ENCODE data around the gene CORIN. TPM values are rescaled to one million over a fixed set of nuclear protein-coding genes. Genes with fewer than 3 reads are reported as not detected.

Gene CORIN
- polyA plus RNA-seq, 1 donor from 2014 or later, result 0.25 TPM

DNA sequence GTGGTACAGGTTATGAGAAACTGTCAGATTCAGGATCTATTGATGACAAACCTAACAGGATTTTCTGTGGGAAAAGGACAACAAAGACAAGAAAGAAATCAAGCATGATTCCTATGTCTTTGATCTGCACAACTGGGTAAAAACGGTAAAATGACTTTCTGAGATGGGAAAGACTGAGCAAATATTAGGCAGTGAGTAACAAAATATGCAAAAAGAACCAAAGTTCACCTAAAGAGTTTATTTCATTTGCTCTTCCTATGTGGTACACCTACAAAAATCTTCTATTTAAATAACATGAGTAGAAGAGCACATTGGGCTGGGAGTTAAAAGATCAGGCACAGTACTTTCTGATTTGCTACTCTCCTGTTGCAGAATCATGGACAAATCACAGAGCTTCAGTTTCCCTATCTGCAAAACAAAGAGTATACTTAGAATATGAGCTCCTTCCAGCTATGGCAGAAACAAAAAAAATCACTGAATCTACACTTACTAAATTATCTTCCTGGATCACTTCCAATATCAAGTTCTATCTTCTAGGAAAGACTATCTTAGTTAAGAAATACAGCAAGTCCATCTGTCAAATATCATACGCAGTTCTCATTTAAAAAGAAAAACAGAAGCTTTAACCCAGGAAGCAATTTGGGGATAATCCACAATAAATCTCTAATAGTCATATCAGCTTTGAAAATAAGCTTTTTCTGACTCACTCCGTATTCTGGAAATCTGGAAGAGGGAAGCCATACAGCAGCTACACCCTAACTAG lies 39.1 kb upstream of the CORIN start:
- Histone ChIP-seq H3K4me2 (ENCODE audit: low read length) (no peak overlapping the region), H3K79me2 (replicated peaks; ENCODE audit: insufficient read depth, low read length) (no peaks in the 10 kb centered on the region), H3K9me2 (ENCODE audit: insufficient read depth, low read length) (no peaks in the 10 kb centered on the region), H4K20me1 (ENCODE audit: insufficient read depth) (no peaks in the 10 kb centered on the region), H3K36me3 (ENCODE audit: insufficient read depth, low read length) (peaks cover 10% of the 10 kb centered on the region), H3F3A (ENCODE audit: insufficient read depth, low read length, poor library complexity, severe bottlenecking) (no peaks in the 10 kb centered on the region), H3K9ac (ENCODE audit: low read length) (no peak overlapping the region), H3K4me3 (ENCODE audit: low read length) (no peak overlapping the region), H3K27ac (ENCODE audit: low read length) (no peak overlapping the region), H2AFZ (ENCODE audit: low read depth, low read length) (no peak overlapping the region), H3K27me3 (ENCODE audit: insufficient read depth, low read depth, low read length) (no peaks in the 10 kb centered on the region), H3K9me3 (ENCODE audit: low read length) (peaks cover 5% of the 10 kb centered on the region)
- no peak for TF ChIP-seq EP300 (conservative IDR thresholded peaks at IDR 0.05; ENCODE audit: poor library complexity, severe bottlenecking)
- no peak for TF ChIP-seq TAF1 (IDR thresholded peaks at IDR 0.05; ENCODE audit: low read depth)
- TF ChIP-seq MXI1 (conservative IDR thresholded peaks at IDR 0.05; ENCODE audit: poor library complexity, severe bottlenecking), result no peak
- TF ChIP-seq, protein P1, sequence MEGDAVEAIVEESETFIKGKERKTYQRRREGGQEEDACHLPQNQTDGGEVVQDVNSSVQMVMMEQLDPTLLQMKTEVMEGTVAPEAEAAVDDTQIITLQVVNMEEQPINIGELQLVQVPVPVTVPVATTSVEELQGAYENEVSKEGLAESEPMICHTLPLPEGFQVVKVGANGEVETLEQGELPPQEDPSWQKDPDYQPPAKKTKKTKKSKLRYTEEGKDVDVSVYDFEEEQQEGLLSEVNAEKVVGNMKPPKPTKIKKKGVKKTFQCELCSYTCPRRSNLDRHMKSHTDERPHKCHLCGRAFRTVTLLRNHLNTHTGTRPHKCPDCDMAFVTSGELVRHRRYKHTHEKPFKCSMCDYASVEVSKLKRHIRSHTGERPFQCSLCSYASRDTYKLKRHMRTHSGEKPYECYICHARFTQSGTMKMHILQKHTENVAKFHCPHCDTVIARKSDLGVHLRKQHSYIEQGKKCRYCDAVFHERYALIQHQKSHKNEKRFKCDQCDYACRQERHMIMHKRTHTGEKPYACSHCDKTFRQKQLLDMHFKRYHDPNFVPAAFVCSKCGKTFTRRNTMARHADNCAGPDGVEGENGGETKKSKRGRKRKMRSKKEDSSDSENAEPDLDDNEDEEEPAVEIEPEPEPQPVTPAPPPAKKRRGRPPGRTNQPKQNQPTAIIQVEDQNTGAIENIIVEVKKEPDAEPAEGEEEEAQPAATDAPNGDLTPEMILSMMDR (IDR thresholded peaks at IDR 0.05; ENCODE audit: poor library complexity, severe bottlenecking), result no peak
- no peak for TF ChIP-seq SMC3 (conservative IDR thresholded peaks at IDR 0.05; ENCODE audit: poor library complexity)
- TF ChIP-seq POLR2AphosphoS5 (IDR thresholded peaks at IDR 0.05), result no peak
- TF ChIP-seq, protein P2, sequence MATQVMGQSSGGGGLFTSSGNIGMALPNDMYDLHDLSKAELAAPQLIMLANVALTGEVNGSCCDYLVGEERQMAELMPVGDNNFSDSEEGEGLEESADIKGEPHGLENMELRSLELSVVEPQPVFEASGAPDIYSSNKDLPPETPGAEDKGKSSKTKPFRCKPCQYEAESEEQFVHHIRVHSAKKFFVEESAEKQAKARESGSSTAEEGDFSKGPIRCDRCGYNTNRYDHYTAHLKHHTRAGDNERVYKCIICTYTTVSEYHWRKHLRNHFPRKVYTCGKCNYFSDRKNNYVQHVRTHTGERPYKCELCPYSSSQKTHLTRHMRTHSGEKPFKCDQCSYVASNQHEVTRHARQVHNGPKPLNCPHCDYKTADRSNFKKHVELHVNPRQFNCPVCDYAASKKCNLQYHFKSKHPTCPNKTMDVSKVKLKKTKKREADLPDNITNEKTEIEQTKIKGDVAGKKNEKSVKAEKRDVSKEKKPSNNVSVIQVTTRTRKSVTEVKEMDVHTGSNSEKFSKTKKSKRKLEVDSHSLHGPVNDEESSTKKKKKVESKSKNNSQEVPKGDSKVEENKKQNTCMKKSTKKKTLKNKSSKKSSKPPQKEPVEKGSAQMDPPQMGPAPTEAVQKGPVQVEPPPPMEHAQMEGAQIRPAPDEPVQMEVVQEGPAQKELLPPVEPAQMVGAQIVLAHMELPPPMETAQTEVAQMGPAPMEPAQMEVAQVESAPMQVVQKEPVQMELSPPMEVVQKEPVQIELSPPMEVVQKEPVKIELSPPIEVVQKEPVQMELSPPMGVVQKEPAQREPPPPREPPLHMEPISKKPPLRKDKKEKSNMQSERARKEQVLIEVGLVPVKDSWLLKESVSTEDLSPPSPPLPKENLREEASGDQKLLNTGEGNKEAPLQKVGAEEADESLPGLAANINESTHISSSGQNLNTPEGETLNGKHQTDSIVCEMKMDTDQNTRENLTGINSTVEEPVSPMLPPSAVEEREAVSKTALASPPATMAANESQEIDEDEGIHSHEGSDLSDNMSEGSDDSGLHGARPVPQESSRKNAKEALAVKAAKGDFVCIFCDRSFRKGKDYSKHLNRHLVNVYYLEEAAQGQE (IDR thresholded peaks at IDR 0.05; ENCODE audit: borderline replicate concordance), result no peak
- TF ChIP-seq RAD21 (conservative IDR thresholded peaks at IDR 0.05), result no peak
- TF ChIP-seq EZH2 (IDR thresholded peaks at IDR 0.05; ENCODE audit: borderline replicate concordance, insufficient read depth, low read length, poor library complexity, severe bottlenecking), result no peak

DNA sequence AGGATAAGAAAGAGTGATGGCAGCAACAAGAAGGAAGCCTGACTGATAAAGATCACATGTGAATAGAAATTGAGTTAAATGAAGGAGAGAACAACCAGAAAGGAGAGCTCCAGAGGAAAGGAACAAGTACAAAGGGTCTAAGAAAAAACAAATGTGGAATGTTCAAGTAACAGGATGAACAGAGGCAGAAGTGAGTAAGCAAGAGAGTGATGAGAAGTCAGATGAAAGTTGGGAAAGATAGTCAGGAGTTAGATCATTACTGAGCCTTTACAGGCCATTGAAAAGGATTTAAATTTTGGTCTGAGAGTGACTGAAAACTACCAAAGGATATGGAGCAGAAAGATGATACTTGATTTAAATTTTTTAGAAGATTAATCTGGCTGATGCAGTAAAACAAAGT lies 38.4 kb upstream of the CORIN start:
- H3K36me3 ChIP-seq (ENCODE audit: insufficient read depth, low read length), result peaks cover 10% of the 10 kb centered on the region
- H3F3A ChIP-seq (ENCODE audit: insufficient read depth, low read length, poor library complexity, severe bottlenecking), result no peaks in the 10 kb centered on the region
- peaks cover 5% of the 10 kb centered on the region for H3K9me3 ChIP-seq (ENCODE audit: low read length)
- no peaks in the 10 kb centered on the region for H4K20me1 ChIP-seq (ENCODE audit: insufficient read depth)
- no peak overlapping the region for H3K4me3 ChIP-seq (ENCODE audit: low read length)
- no peak for TF ChIP-seq EZH2 (IDR thresholded peaks at IDR 0.05; ENCODE audit: borderline replicate concordance, insufficient read depth, low read length, poor library complexity, severe bottlenecking)
- no peak for TF ChIP-seq RAD21 (conservative IDR thresholded peaks at IDR 0.05)
- TF ChIP-seq, protein P1 (IDR thresholded peaks at IDR 0.05; ENCODE audit: poor library complexity, severe bottlenecking), result no peak
- TF ChIP-seq, protein P2 (IDR thresholded peaks at IDR 0.05; ENCODE audit: borderline replicate concordance), result no peak
- TF ChIP-seq SMC3 (conservative IDR thresholded peaks at IDR 0.05; ENCODE audit: poor library complexity), result no peak
- no peak for TF ChIP-seq EP300 (conservative IDR thresholded peaks at IDR 0.05; ENCODE audit: poor library complexity, severe bottlenecking)
- no peak for TF ChIP-seq MXI1 (conservative IDR thresholded peaks at IDR 0.05; ENCODE audit: poor library complexity, severe bottlenecking)
- TF ChIP-seq POLR2AphosphoS5 (IDR thresholded peaks at IDR 0.05), result no peak
- no peak overlapping the region for H2AFZ ChIP-seq (ENCODE audit: low read depth, low read length)
- no peak overlapping the region for H3K4me2 ChIP-seq (ENCODE audit: low read length)
- H3K9ac ChIP-seq (ENCODE audit: low read length), result no peak overlapping the region
- no peaks in the 10 kb centered on the region for H3K27me3 ChIP-seq (ENCODE audit: insufficient read depth, low read depth, low read length)
- H3K9me2 ChIP-seq (ENCODE audit: insufficient read depth, low read length), result no peaks in the 10 kb centered on the region
- H3K27ac ChIP-seq (ENCODE audit: low read length), result no peak overlapping the region
- no peaks in the 10 kb centered on the region for H3K79me2 ChIP-seq (replicated peaks; ENCODE audit: insufficient read depth, low read length)
